Smooth muscle cell (in vitro differentiated cells): ENCODE measurements around the gene ZNF516. TPM values are rescaled to one million over a fixed set of nuclear protein-coding genes. Genes with fewer than 3 reads are reported as not detected.

Experiments
- DNase-seq: peaks from one replicate; lab custom pipeline; 2025; ENCODE audit not compliant: unreplicated experiment; lab: John Stamatoyannopoulos, UW
- H2AFZ ChIP-seq: fragments of 200-600 bp; sonication (generic); 2 replicates; pipeline ENCODE4 v1.6.0; 2016; ENCODE audit warnings: antibody characterized with exemption, low read depth, mild to moderate bottlenecking
- H3F3A ChIP-seq: fragments of 200-600 bp; sonication (generic); 2 replicates; pipeline ENCODE4 v1.6.0; 2017; ENCODE audit warnings: antibody characterized with exemption, low read depth
- H3K27ac ChIP-seq: fragments of 200-600 bp; sonication (generic); 2 replicates; pipeline ENCODE4 v1.5.1; 2016; ENCODE audit warnings: low read depth, mild to moderate bottlenecking
- H3K27me3 ChIP-seq: fragments of 200-600 bp; sonication (generic); 2 replicates; pipeline ENCODE4 v1.6.1; 2016; ENCODE audit warnings: low read depth, mild to moderate bottlenecking
- H3K36me3 ChIP-seq: fragments of 200-600 bp; sonication (generic); 2 replicates; pipeline ENCODE4 v1.5.1; 2016; ENCODE audit warnings: low read depth
- H3K4me1 ChIP-seq: fragments of 200-600 bp; sonication (generic); 2 replicates; pipeline ENCODE4 v1.5.1; 2016; ENCODE audit warnings: low read depth
- H3K4me2 ChIP-seq: fragments of 200-600 bp; sonication (generic); 2 replicates; pipeline ENCODE4 v1.6.0; 2016; ENCODE audit warnings: mild to moderate bottlenecking
- H3K4me3 ChIP-seq: fragments of 200-600 bp; sonication (generic); 2 replicates; pipeline ENCODE4 v1.5.1; 2016; ENCODE audit warnings: mild to moderate bottlenecking
- H3K79me2 ChIP-seq: fragments of 200-600 bp; sonication (generic); 2 replicates; pipeline ENCODE4 v1.6.0; 2016; ENCODE audit warnings: low read depth, mild to moderate bottlenecking
- H3K9ac ChIP-seq: fragments of 200-600 bp; sonication (generic); 2 replicates; pipeline ENCODE4 v1.6.0; 2016; ENCODE audit warnings: low read depth
- H3K9me3 ChIP-seq: fragments of 200-600 bp; sonication (generic); replicated peaks from 2 replicates; pipeline ENCODE4 v1.5.1; 2016; ENCODE audit warnings: low read depth
- H4K20me1 ChIP-seq: fragments of 200-600 bp; sonication (generic); 2 replicates; pipeline ENCODE4 v1.6.0; 2016; ENCODE audit warnings: low read depth
- CTCF ChIP-seq: fragments of 200-600 bp; sonication (generic); IDR thresholded peaks from 2 replicates; pipeline ENCODE4 v1.5.1; 2017; ENCODE audit warnings: borderline replicate concordance, mild to moderate bottlenecking, antibody characterized with exemption; ENCODE audit not compliant: insufficient read depth, poor library complexity, severe bottlenecking
- WGBS: methylation state at CpG from one replicate; pipeline ENCODE4 v1.1.7; 2016; ENCODE audit warnings: low lambda C conversion rate; 5-methylcytosine and 5-hydroxymethylcytosine counted together
- polyA plus RNA-seq: library from polyadenylated mRNA; unstranded; fragments of >200 nt; fragmentation: Nextera tagmentation; extraction: Ambion mirVana; gene quantifications from 2 replicates; pipeline ENCODE4 v1.2.1, GENCODE V29; 2016
- total RNA-seq: library from RNA; depleted of rRNA; stranded (reverse); fragments of >200 nt; gene quantifications from 2 replicates; pipeline ENCODE4 v1.2.3, GENCODE V29; 2014

Gene ZNF516
- total and polyA plus RNA-seq, 2 experiments from 2014 or later, result 15.6 to 24.2 TPM

- Histone ChIP-seq H3K79me2 (peaks cover 43% of the 10 kb centered on the region), H3K36me3 (no peaks in the 10 kb centered on the region), H3K9me3 (no peaks in the 10 kb centered on the region), H3K4me3 (no peak overlapping the region), H3K4me1 (no peaks in the 10 kb centered on the region), H3K27ac (no peak overlapping the region), H3F3A (no peaks in the 10 kb centered on the region), H3K9ac (no peak overlapping the region), H2AFZ (no peak overlapping the region), H3K4me2 (no peak overlapping the region), H3K27me3 (no peaks in the 10 kb centered on the region), H4K20me1 (peaks cover 69% of the 10 kb centered on the region)
- WGBS, result 98% methylated on average over 43 of the region's 43 CpGs
- DNase-seq, result no peak
- TF ChIP-seq CTCF, result no peak
Measured at GRCh38 chr18:76371301-76372203, 123.5 kb downstream of the ZNF516 start.

GRCh38 chr18:76370686-76371085 is 124.4 kb downstream of the ZNF516 start:
- no peaks in the 10 kb centered on the region for H3K9me3 ChIP-seq
- H3F3A ChIP-seq, result no peaks in the 10 kb centered on the region
- H2AFZ ChIP-seq, result no peak overlapping the region
- 97% methylated on average over 10 of the region's 10 CpGs for WGBS
- peaks cover 41% of the 10 kb centered on the region for H3K79me2 ChIP-seq
- H3K36me3 ChIP-seq, result no peaks in the 10 kb centered on the region
- DNase-seq, result no peak
- no peak overlapping the region for H3K9ac ChIP-seq
- TF ChIP-seq CTCF, result no peak
- H3K4me2 ChIP-seq, result no peak overlapping the region
- peaks cover 63% of the 10 kb centered on the region for H4K20me1 ChIP-seq
- no peaks in the 10 kb centered on the region for H3K27me3 ChIP-seq
- no peak overlapping the region for H3K4me3 ChIP-seq
- no peak overlapping the region for H3K27ac ChIP-seq
- no peaks in the 10 kb centered on the region for H3K4me1 ChIP-seq

- Histone ChIP-seq H3K4me1 (no peaks in the 10 kb centered on the region), H3F3A (no peaks in the 10 kb centered on the region), H2AFZ (no peak overlapping the region), H3K27me3 (no peaks in the 10 kb centered on the region), H3K27ac (no peak overlapping the region), H3K36me3 (no peaks in the 10 kb centered on the region), H3K79me2 (peaks cover 40% of the 10 kb centered on the region), H3K4me3 (no peak overlapping the region), H4K20me1 (peaks cover 58% of the 10 kb centered on the region), H3K9ac (no peak overlapping the region), H3K9me3 (no peaks in the 10 kb centered on the region), H3K4me2 (no peak overlapping the region)
- no peak for DNase-seq
- TF ChIP-seq CTCF, result no peak
- WGBS, result 98% methylated on average over 12 of the region's 12 CpGs
Measured at GRCh38 chr18:76370201-76370600, 124.8 kb downstream of the ZNF516 start.
